Right atrium auricular region (tissue), 2 donors: ENCODE results near the gene NPVF. TPM values are rescaled to one million over a fixed set of nuclear protein-coding genes. Genes with fewer than 3 reads are reported as not detected.

Experiments used
- DNase-seq: peaks from one replicate; pipeline ENCODE4 v3.0.0-alpha.2; 2019; ENCODE audit warnings: low spot score
- H3K27ac ChIP-seq, 2 donors: fragments of 200-600 bp; sonication (generic); 1 replicate in 1 of 2; 2 replicates in 1 of 2; pipeline ENCODE4 v1.5.1; 2016 to 2019
- H3K27me3 ChIP-seq, 2 donors: fragments of 200-600 bp; sonication (generic); one replicate each; pipeline versions ENCODE4 v1.5.1 to v1.6.0; 2017 to 2019
- H3K36me3 ChIP-seq: fragments of 200-600 bp; sonication (generic); one replicate; pipeline ENCODE4 v1.5.1; 2016
- H3K4me1 ChIP-seq, 2 donors: fragments of 200-600 bp; sonication (generic); one replicate each; pipeline versions ENCODE4 v1.5.1 to v1.6.0; 2017 to 2019
- H3K4me3 ChIP-seq, 2 donors: fragments of 200-600 bp; sonication (generic); 1 replicate in 1 of 2; 2 replicates in 1 of 2; pipeline ENCODE4 v1.5.1; 2017 to 2019; ENCODE audit warnings: mild to moderate bottlenecking in 1 of 2, moderate library complexity in 1 of 2
- H3K9me3 ChIP-seq, 2 donors: fragments of 200-600 bp; sonication (generic); one replicate each; pipeline ENCODE4 v1.5.1; 2019
- CTCF ChIP-seq, 2 donors: fragments of 200-600 bp; sonication (generic); IDR thresholded peaks; one replicate each; pipeline ENCODE4 v1.5.1; 2019; ENCODE audit warnings: antibody characterized with exemption in 2 of 2
- total RNA-seq, 2 donors: library from RNA; depleted of rRNA; stranded (reverse); fragments of >200 nt; gene quantifications; one replicate each; pipeline ENCODE4 v1.1.0, GENCODE V29; 2016

Gene NPVF
- total RNA-seq, 2 donors from 2014 or later, result not detected

DNA sequence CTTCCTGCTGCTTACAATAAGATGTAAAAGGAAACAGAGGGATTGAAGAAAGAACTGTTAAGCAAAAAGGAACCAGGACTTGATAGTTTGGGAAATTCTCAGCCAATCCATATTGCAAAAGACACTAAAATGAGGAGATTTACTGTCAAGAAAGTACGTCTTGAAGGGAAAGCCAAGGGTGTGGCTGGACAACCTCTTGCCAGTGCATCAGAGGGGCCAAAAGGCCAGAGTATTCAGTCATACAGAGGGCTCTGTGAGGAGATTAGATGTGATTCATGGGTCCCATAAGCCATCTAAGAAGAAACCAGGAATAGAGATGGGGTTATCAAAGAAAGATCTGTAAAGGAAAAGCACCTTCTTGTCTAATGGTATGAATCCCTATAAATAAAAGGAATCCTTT lies 25.4 kb upstream of the NPVF start:
- Histone ChIP-seq H3K9me3 (no peaks in the 10 kb centered on the region), H3K36me3 (no peaks in the 10 kb centered on the region), H3K27me3 (no peaks in the 10 kb centered on the region), H3K4me1 (no peaks in the 10 kb centered on the region), H3K27ac (no peak overlapping the region), H3K4me3 (no peak overlapping the region)
- no peak for DNase-seq
- TF ChIP-seq CTCF (IDR thresholded peaks at IDR 0.05), result no peak

- H3K27me3 ChIP-seq, result no peaks in the 10 kb centered on the region
- H3K4me1 ChIP-seq, result no peaks in the 10 kb centered on the region
- no peak for TF ChIP-seq CTCF (IDR thresholded peaks at IDR 0.05)
- no peak for DNase-seq
- H3K4me3 ChIP-seq, result no peak overlapping the region
- H3K9me3 ChIP-seq, result no peaks in the 10 kb centered on the region
- H3K36me3 ChIP-seq, result no peaks in the 10 kb centered on the region
- no peak overlapping the region for H3K27ac ChIP-seq
Measured at GRCh38 chr7:25250386-25250785, 22.1 kb upstream of the NPVF start.

DNA sequence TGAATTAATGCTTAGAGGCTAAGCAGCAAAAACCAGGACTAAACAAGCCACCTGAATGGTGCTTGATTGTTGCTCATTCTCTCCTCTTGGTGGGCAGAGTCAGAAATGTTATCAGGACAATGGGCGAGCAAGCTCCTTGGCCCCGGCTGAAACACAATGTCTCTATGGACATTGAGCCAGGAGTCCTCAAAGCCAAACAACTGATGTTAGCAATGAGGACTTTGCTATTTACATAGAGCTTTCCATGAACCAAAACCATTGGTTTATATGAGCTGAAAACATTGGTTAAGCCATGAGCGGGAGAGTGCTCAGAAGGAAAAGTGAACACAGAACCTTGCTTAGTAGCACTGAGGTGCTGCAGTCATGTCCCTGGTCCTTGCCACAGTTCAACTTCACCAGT lies 21.5 kb upstream of the NPVF start:
- no peaks in the 10 kb centered on the region for H3K36me3 ChIP-seq
- H3K9me3 ChIP-seq, result no peaks in the 10 kb centered on the region
- TF ChIP-seq CTCF (IDR thresholded peaks at IDR 0.05), result no peak
- H3K27me3 ChIP-seq, result no peaks in the 10 kb centered on the region
- no peak overlapping the region for H3K4me3 ChIP-seq
- H3K4me1 ChIP-seq, result no peaks in the 10 kb centered on the region
- no peak for DNase-seq
- no peak overlapping the region for H3K27ac ChIP-seq

DNA sequence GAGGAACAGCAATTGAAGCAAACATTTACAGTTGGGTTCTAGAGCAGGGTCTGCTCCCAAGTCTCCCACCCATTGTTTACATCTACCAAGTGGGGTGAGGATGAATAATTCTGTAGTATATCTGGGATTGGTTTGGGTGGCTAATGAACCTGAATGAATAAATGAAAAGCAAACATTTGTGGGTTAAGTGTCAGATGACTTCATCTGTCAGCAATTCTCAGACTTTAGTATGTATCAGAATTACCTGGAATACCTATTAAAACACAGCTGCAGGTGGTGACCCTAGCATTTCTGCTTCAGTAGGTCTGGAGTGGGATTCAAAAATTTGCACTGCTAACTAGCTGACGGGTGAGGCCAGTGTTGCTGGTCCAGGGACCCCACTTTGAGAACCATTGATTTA lies 18.0 kb upstream of the NPVF start:
- H3K4me1 ChIP-seq, result peaks cover 0 to 10% of the 10 kb centered on the region in 2 donors
- no peak for TF ChIP-seq CTCF (IDR thresholded peaks at IDR 0.05)
- H3K4me3 ChIP-seq, result no peak overlapping the region
- no peaks in the 10 kb centered on the region for H3K9me3 ChIP-seq
- H3K27me3 ChIP-seq, result no peaks in the 10 kb centered on the region
- no peaks in the 10 kb centered on the region for H3K36me3 ChIP-seq
- H3K27ac ChIP-seq, result no peak overlapping the region
- no peak for DNase-seq

DNA sequence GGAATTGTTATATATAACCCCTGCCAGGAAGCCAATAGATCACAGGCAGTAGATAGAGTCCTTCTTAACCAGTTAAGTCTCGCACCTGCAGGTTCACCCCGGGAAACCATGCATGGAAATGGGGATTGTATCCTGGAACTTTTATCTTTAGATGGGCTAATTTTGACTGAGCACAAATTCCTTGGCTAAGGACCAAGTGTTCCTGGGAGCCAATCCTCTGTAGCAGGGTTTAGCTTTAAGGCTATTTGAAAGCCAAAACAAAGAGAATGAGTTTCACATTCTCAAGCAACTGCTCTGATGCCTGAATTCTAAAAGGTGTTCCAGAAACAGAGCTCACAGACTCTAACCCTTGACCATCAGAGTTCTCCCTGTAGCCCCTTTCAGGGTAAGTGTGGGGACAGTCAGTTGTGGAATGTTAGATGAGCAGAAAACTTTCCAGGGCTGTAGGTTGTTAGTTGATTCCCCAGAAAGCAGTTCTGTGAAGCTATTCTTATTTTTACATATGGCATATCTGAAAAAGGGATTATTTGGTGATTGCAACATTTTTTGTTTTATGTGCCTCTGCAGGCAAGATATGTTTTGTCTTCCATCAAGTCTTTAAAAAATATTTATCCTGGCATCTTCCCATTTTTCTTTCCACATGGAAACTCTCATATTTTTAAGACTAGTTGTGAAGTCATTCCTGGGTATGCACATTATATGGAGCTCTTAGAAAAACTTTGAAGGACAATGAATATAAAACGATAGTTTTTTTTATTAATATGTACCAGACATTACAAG lies 16.2 kb upstream of the NPVF start:
- TF ChIP-seq CTCF (IDR thresholded peaks at IDR 0.05), result no peak
- no peak for DNase-seq
- H3K9me3 ChIP-seq, result no peaks in the 10 kb centered on the region
- H3K27ac ChIP-seq, result no peak overlapping the region
- no peaks in the 10 kb centered on the region for H3K36me3 ChIP-seq
- peaks cover 0 to 10% of the 10 kb centered on the region in 2 donors for H3K4me1 ChIP-seq
- no peak overlapping the region for H3K4me3 ChIP-seq
- no peaks in the 10 kb centered on the region for H3K27me3 ChIP-seq

DNA sequence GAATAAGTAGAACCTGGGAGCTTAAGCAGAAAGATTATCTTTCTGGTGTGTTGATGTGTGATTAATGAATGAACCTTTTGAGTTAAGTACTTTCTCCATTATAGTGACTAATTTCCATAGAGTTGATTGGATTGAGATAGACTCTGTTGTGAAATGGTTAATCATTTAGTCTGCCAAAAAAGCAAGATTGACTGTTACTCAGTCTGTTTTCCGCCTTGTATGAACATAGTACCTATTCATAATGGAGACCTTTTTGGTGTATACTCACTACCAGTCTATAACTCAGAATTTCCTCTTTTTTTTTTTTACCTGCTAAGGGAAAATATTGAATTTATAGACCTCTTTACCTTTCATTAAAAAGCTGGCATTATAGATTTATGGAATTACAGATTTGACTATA lies 14.4 kb upstream of the NPVF start:
- H3K27ac ChIP-seq, result no peak overlapping the region
- H3K36me3 ChIP-seq, result no peaks in the 10 kb centered on the region
- no peak overlapping the region for H3K4me3 ChIP-seq
- TF ChIP-seq CTCF (IDR thresholded peaks at IDR 0.05), result no peak
- no peak for DNase-seq
- peaks cover 0 to 10% of the 10 kb centered on the region in 2 donors for H3K4me1 ChIP-seq
- no peaks in the 10 kb centered on the region for H3K9me3 ChIP-seq
- H3K27me3 ChIP-seq, result no peaks in the 10 kb centered on the region
